Adrenal gland (tissue), 12 donors: ENCODE data around the gene MYO1E. TPM values are rescaled to one million over a fixed set of nuclear protein-coding genes. Genes with fewer than 3 reads are reported as not detected.

ENCODE experiments used
- DNase-seq, 7 donors: peaks; one replicate each; pipeline ENCODE4 v3.0.0-alpha.2; 2019 to 2020
- H3K27ac ChIP-seq, 5 donors: fragments of 200-600 bp; sonication (generic) in 4 of 5; 1 replicate in 3 of 5; 2 replicates in 2 of 5; pipeline versions ENCODE4 v1.5.1 to v1.8.0; 2016 to 2020; ENCODE audit warnings: mild to moderate bottlenecking in 1 of 5
- H3K27me3 ChIP-seq: fragments of 200-600 bp; 2 replicates; pipeline ENCODE4 v1.8.0; 2021
- H3K36me3 ChIP-seq, 2 donors: fragments of 200-600 bp; replicated peaks in 1 of 2; 1 replicate in 1 of 2; 2 replicates in 1 of 2; pipeline versions ENCODE4 v1.5.1 to v1.8.0; 2018 to 2022
- H3K4me1 ChIP-seq, 2 donors: fragments of 200-600 bp; replicated peaks in 1 of 2; 1 replicate in 1 of 2; 2 replicates in 1 of 2; pipeline versions ENCODE4 v1.5.1 to v1.8.0; 2018 to 2021
- H3K4me3 ChIP-seq, 4 donors: fragments of 200-600 bp; sonication (generic) in 3 of 4; one replicate each; pipeline ENCODE4 v1.5.1; 2016 to 2018
- H3K9me3 ChIP-seq, 3 donors: fragments of 200-600 bp; sonication (generic) in 1 of 3; replicated peaks in 1 of 3; 1 replicate in 2 of 3; 2 replicates in 1 of 3; pipeline versions ENCODE4 v1.5.1 to v1.8.0; 2016 to 2021
- POLR2A ChIP-seq, 2 donors: fragments of 450-650 bp; IDR thresholded peaks; one replicate each; pipeline ENCODE4 v1.6.1; 2017; ENCODE audit warnings: antibody characterized with exemption in 2 of 2, mild to moderate bottlenecking in 2 of 2, moderate library complexity in 1 of 2
- WGBS, 4 donors: extraction: QIAGEN DNeasy Blood & Tissue Kit in 2 of 4; methylation state at CpG; one replicate each; pipeline versions ENCODE4 v1.1.5 to v1.1.7; 2013 to 2017; 5-methylcytosine and 5-hydroxymethylcytosine counted together
- intact Hi-C, 2 donors: fragments of 100-400 bp; cut with DNase I; formaldehyde crosslinking; loops; one replicate each; pipeline versions ENCODE4 v1.14.1 to v1.15.0; 2022 to 2023
- polyA plus RNA-seq, 3 donors: library from polyadenylated mRNA; stranded (reverse); fragments of 200-250 nt in 2 of 3; fragments of 350-450 nt in 1 of 3; fragmentation: Illumina TruSeq in 1 of 3; extraction: RNeasy Lipid Tissue Mini Kit (QIAGEN cat#74804) in 1 of 3; gene quantifications; one replicate each; pipeline ENCODE4 v1.2.3, GENCODE V29; 2013 to 2014
- total RNA-seq, 9 donors: library from RNA; depleted of rRNA in 4 of 9; stranded (reverse); fragments of >200 nt in 4 of 9; fragments of 120-200 nt in 1 of 9; fragmentation: NEBNext Ultra II Directional in 1 of 9; extraction: Animal tissue kit (Norgen Biotek cat#: 25700) in 1 of 9; gene quantifications; one replicate each; pipeline versions ENCODE4 v1.1.0 to v1.2.4, GENCODE V29; 2013 to 2023
- TF ChIP-seq, protein P1 (sequence below), 6 experiments: fragments of 450-650 bp in 4 of 6; fragments of 200-600 bp in 2 of 6; sonication (generic) in 1 of 6; IDR thresholded peaks; 1 replicate in 5 of 6; 2 replicates in 1 of 6; pipeline versions ENCODE4 v1.5.1 to v1.8.0; 2016 to 2021; ENCODE audit warnings: antibody characterized with exemption in 6 of 6, mild to moderate bottlenecking in 2 of 6, moderate library complexity in 1 of 6
- donor health status: healthy with polysubstance abuse.
- donor health status: Bipolar disorder and iron deficiency.
- donor health status: DM: yes; HTN: yes; CAD: no.
- donor health status: DM: no; HTN: no; CAD: no.
- donor health status: DM: no; HTN: no; CAD: no.
- donor health status: DM: yes; HTN: yes; CAD: no.

MYO1E gene
- total and polyA plus RNA-seq, 12 donors = 11.9 to 50.8 (median 26.0) TPM

DNA sequence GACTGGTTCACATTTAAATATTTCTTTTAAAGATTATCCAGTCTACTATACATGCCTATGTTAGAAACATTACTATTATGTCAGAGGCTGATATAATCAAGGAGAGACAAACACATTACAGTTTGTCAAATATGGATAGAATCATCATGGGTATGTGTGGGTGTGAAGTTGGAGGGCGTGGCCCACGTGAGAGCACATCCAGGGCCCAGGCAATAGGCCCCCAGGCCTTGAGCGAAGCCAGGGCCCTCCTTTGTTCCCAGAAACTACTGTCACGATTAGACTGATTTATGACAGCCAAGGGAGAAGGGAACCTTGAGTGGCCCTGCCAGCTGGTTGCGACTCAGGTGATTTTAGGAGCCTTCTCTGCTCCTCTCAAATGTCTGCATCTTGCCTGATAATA, 193.0 kb downstream of the MYO1E start:
- no peak for DNase-seq
- no peaks in the 10 kb centered on the region for H3K9me3 ChIP-seq
- H3K4me1 ChIP-seq = peaks cover 7 to 8% of the 10 kb centered on the region in 2 donors
- TF ChIP-seq POLR2A (IDR thresholded peaks at IDR 0.05) = no peak
- TF ChIP-seq, protein P1, sequence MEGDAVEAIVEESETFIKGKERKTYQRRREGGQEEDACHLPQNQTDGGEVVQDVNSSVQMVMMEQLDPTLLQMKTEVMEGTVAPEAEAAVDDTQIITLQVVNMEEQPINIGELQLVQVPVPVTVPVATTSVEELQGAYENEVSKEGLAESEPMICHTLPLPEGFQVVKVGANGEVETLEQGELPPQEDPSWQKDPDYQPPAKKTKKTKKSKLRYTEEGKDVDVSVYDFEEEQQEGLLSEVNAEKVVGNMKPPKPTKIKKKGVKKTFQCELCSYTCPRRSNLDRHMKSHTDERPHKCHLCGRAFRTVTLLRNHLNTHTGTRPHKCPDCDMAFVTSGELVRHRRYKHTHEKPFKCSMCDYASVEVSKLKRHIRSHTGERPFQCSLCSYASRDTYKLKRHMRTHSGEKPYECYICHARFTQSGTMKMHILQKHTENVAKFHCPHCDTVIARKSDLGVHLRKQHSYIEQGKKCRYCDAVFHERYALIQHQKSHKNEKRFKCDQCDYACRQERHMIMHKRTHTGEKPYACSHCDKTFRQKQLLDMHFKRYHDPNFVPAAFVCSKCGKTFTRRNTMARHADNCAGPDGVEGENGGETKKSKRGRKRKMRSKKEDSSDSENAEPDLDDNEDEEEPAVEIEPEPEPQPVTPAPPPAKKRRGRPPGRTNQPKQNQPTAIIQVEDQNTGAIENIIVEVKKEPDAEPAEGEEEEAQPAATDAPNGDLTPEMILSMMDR (IDR thresholded peaks at IDR 0.05) = no peak
- H3K36me3 ChIP-seq = no peaks in the 10 kb centered on the region
- intact Hi-C loops = loop anchor here in 1 of 2 donors (10.0 kb wide), 1 partner anchor 315 kb away; no protein-coding TSS in a partner anchor
- H3K27me3 ChIP-seq = no peaks in the 10 kb centered on the region
- H3K4me3 ChIP-seq = no peak overlapping the region
- H3K27ac ChIP-seq = no peak overlapping the region
- 68 to 81% (median 78%) methylated on average over 5 of the region's 5 CpGs for WGBS, 4 donors

DNA sequence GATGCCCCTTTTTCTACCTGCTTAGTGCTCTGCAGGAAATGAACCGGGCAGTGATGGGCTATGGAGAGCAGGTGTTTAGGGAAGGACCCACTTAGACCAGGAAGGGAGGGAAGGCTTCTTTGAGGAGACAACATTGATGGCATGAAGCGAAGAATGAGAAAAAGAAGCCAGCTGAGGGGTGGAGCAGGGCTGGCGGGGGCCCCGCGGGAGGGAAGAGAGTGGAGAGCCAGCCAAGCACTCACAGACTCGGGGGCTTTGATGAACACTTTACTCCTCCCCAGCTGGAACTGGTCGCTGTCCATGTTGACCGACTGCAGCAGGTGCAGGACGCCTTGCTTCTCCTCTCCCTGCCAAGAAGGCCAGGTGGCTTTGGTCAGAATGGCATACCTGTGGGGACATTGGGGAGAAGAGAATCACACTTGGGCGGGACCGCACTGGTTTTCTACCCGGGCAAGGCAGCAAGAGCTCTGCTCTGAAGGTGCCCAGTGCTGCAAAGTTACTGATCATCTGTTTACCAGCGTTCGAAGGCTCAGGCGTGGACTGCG, 194.4 kb downstream of the MYO1E start:
- no peaks in the 10 kb centered on the region for H3K36me3 ChIP-seq
- H3K27ac ChIP-seq = peak overlapping the region in 3 of 5 donors; percentile 48 to 75 (median 74)
- 91 to 96% (median 94%) methylated on average over 14 to 16 of the region's 16 CpGs for WGBS, 4 donors
- H3K4me1 ChIP-seq = peaks cover 7 to 10% of the 10 kb centered on the region in 2 donors
- intact Hi-C loops = loop anchor here in 1 of 2 donors (10.0 kb wide), 1 partner anchor 317 kb away; no protein-coding TSS in a partner anchor
- H3K9me3 ChIP-seq = no peaks in the 10 kb centered on the region
- H3K4me3 ChIP-seq = no peak overlapping the region
- no peak for TF ChIP-seq POLR2A (IDR thresholded peaks at IDR 0.05)
- TF ChIP-seq, protein P1 (IDR thresholded peaks at IDR 0.05) = no peak
- H3K27me3 ChIP-seq = no peaks in the 10 kb centered on the region
- DNase-seq = no peak

DNA sequence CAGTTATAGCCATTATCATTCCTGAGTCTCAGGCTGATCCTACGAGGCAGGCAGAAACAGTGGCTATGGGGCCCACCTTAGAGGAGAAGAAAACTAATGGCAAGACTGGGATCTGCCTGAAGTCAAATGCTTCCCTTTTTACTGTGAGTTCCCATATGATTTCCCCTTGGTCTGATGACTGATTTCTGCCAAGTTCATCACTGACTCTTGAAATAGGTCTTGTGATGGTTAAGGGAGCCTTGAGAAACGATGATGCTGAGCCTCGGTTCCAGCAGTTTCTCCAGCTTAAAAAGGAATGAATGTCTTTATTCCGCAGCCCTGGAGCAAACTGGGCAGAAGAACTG, 195.4 kb downstream of the MYO1E start:
- H3K36me3 ChIP-seq = no peaks in the 10 kb centered on the region
- intact Hi-C loops = loop anchor here in 1 of 2 donors (10.0 kb wide), 1 partner anchor 318 kb away; no protein-coding TSS in a partner anchor
- no peaks in the 10 kb centered on the region for H3K9me3 ChIP-seq
- H3K4me3 ChIP-seq = no peak overlapping the region
- H3K27me3 ChIP-seq = no peaks in the 10 kb centered on the region
- TF ChIP-seq, protein P1 (IDR thresholded peaks at IDR 0.05) = no peak
- TF ChIP-seq POLR2A (IDR thresholded peaks at IDR 0.05) = no peak
- peak in 2 of 7 donors; percentile 22 to 26 for DNase-seq
- peak overlapping the region in 2 of 5 donors; percentile 74 to 75 for H3K27ac ChIP-seq
- 73 to 80% (median 77%) methylated on average over 4 of the region's 4 CpGs for WGBS, 4 donors
- peaks cover 7 to 10% of the 10 kb centered on the region in 2 donors for H3K4me1 ChIP-seq

DNA sequence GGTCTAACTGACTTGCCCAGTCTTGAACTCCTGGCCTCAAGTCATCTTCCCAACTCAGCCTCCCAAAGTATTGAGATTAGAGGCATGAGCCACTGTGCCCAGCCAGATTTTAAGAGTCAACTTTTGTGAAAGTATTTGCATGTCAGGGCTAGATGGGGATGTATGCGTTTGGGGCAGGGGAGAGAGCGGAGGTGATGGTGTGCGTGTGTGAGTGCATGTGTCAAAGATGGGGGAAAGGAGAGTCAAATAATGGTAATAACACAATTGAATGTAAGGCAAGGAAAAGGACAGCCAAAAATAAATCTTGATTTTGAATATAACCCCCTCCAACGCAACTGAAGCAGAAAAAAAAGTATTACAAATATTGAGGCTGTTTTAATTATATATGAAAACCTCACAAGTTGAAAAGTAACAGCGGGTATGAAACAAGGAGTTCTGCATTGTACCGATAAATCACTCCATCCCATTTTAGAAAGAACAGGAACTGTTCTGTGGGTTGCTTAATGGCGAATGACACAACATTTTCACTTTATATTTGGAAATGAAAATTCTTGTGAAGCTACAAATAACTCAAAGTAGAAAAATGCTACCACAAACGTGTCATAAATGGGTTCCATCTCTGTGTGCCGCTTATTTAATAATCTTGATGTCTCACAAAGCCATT, 195.9 kb downstream of the MYO1E start:
- TF ChIP-seq, protein P1 (IDR thresholded peaks at IDR 0.05) = no peak
- no peak for TF ChIP-seq POLR2A (IDR thresholded peaks at IDR 0.05)
- DNase-seq = no peak
- no peaks in the 10 kb centered on the region for H3K36me3 ChIP-seq
- H3K4me3 ChIP-seq = no peak overlapping the region
- peak overlapping the region in 2 of 5 donors; percentile 74 to 75 for H3K27ac ChIP-seq
- H3K9me3 ChIP-seq = no peaks in the 10 kb centered on the region
- H3K27me3 ChIP-seq = no peaks in the 10 kb centered on the region
- peaks cover 7 to 10% of the 10 kb centered on the region in 2 donors for H3K4me1 ChIP-seq
- WGBS, 4 donors = 78 to 86% (median 82%) methylated on average over 9 of the region's 9 CpGs
- intact Hi-C loops = loop anchor here in 1 of 2 donors (10.0 kb wide), 1 partner anchor 318 kb away; no protein-coding TSS in a partner anchor
